GM12872 (cell line): ENCODE measurements around the gene PRMT1.

Experiments
- TF ChIP-seq, protein P1 (sequence below): IDR thresholded peaks from 3 replicates; pipeline ENCODE4 v1.5.1; 2011; ENCODE audit warnings: low read depth, mild to moderate bottlenecking, low read length, moderate library complexity; ENCODE audit not compliant: insufficient read depth

The PRMT1 gene

DNA sequence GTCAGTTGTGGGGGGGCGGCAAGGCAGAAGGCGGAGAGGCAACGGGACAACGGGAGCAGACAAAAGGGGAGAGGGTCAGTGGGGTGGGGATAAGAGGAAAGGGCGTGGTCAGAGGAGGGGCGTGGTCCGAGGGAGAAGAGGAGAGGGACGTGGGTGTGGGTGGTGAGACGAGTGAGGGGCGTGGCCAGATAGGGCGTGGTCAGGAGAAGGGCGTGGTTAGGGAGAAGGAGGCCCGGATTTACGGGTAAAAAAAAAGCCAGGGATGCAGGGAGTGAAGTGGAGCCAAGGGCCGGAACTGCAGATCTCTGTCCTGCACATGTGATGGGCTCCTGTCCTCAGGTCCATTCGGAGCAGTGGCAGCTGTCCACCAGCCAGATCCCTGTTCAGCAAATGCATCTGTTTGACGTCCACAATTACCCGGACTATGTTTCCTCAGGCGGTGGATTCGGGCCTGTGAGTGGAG, 35.4 kb downstream of the PRMT1 start:
- TF ChIP-seq, protein P1, sequence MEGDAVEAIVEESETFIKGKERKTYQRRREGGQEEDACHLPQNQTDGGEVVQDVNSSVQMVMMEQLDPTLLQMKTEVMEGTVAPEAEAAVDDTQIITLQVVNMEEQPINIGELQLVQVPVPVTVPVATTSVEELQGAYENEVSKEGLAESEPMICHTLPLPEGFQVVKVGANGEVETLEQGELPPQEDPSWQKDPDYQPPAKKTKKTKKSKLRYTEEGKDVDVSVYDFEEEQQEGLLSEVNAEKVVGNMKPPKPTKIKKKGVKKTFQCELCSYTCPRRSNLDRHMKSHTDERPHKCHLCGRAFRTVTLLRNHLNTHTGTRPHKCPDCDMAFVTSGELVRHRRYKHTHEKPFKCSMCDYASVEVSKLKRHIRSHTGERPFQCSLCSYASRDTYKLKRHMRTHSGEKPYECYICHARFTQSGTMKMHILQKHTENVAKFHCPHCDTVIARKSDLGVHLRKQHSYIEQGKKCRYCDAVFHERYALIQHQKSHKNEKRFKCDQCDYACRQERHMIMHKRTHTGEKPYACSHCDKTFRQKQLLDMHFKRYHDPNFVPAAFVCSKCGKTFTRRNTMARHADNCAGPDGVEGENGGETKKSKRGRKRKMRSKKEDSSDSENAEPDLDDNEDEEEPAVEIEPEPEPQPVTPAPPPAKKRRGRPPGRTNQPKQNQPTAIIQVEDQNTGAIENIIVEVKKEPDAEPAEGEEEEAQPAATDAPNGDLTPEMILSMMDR: no peak

DNA sequence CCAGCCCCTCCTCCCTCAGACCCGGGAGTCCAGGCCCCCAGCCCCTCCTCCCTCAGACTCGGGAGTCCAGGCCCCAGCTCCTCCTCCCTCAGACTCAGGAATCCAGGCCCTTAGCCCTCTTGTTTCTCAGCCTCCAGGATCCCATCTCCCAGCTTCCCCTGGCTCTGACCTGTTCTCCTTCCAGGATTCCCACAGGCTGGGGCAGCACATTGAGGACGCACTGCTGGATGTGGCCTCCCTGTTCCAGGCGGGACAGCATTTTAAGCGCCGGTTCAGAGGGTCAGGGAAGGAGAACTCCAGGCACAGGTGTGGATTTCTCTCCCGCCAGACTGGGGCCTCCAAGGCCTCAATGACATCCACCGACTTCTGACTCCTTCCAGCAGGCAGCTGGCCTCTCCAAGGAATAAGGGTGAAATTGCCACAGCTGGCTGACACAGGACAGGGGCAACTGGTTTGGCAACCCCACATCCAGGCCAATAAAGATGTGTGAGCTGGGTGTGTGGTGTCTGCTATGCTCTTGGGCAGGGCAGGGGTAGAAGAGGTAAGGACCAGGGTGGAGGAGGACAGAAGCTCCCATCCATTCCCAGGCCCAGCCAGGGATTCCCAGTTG, 36.3 kb downstream of the PRMT1 start:
- TF ChIP-seq, protein P1: no peak

DNA sequence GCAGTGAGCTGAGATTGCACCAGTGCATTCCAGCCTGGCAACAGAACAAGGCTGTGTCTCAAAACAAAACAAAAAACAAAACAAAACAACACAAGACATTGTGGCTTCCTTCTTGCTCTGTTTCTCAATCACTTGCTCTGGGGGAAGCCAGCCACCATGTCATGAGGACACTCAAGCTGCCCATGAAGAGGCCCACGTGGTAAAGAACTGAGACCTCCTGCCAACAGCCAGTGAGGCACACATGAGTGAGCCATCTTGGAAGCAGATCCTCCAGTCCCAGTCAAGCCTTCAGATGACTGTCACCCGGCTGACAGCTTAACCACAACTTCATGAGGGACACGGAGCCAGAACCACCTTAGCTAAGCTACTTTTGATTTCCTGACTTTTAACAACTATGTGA, 39.1 kb downstream of the PRMT1 start:
- TF ChIP-seq, protein P1: no peak

DNA sequence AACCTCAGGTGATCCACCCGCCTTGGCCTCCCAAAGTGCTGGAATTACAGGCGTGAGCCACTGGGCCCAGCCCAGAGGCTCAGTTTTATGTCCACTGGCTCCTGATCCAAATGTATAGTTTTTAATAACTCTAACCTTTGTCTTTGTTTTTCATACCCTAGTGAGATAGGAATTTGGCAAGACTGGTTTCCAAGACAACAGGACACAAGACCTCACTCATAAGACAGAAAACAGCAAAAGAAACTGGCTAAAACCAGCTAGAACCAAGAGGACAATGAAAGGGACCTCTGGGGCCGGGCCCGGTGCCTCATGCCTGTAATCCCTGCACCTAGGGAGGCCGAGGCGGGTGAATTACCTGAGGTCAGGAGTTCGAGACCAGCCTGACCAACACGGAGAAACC, 41.4 kb downstream of the PRMT1 start:
- TF ChIP-seq, protein P1: no peak

DNA sequence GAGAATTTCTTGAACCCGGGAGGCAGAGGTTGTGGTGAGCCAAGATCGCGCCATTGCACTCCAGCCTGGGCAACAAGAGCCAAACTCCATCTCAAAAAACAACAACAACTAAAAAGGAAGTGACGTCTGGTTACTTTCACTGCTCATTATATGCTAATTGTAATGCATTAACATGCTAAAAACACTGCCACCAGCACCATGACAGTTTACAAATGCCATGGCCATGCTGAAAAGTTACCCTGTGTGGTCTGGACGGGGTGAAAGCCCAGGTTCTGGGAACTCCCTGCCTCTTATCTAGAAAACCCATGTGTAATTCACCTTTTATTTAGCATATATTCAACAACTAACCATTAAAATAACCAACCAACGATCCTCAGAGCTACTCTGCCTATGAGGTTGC, 41.9 kb downstream of the PRMT1 start:
- TF ChIP-seq, protein P1: no peak

DNA sequence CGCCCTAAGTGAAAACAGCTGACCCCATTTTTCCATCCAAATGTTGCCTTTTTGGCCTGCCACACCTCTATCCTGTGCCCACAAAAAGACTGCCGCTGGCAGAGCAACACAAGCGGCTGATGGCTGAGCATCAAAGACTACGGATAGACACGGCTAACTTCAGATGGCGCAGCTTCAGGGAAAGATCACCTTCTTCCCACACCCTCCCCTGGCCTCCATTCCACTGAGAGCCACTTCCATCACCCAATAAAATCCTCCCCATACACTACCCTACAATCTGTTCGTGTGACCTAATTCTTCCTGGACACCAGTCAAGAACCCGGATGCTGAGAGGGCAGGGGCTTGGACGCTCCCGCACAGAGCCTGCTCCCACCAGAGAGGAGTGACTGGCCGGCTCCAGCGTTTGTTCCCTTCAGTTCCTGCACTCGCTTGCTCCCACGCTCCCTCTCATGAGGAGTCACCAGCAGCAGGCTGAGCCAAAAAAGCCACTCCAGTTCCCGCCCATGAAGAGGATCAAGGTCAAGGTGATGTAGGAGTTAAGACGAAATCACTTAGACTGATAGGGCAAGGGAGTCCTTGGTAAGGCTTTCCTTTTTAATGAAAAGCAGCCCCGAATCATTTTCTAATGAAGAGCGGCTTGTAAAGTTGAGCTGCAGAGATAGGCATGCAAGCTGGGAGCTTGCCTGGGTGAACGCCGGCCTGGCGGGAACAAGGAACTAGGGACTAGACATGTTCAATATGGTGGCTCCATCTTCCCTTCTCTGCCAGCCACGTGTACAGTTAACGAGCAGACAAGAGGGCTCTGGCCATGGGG, 50.4 kb downstream of the PRMT1 start:
- TF ChIP-seq, protein P1: no peak

DNA sequence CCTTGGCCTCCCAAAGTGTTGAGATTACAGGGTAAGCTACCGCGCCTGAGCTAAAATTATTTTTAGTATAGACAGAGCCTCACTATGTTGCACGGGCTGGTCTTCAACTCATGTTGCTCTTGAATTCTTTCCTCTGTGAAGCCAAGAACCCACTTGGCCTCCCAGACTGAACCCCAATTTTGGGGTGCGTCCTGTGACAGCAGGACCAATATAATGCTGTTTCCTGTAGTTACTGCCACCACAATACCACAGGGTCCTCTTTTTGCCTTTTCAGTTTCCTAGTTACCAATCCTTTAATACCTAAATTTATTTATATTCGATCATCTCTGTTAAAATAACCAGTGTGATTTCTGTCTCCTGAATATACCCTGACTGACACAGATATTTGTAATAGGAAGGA, 53.1 kb downstream of the PRMT1 start:
- TF ChIP-seq, protein P1: no peak
